Endodermal cell (in vitro differentiated cells): Measurements from ENCODE around the gene FAM219B. TPM values are rescaled to one million over a fixed set of nuclear protein-coding genes. Genes with fewer than 3 reads are reported as not detected.

Experiments used
- DNase-seq: peaks from one replicate; pipeline ENCODE4 v3.0.0-alpha.2; 2017
- H3K27ac ChIP-seq: 2 replicates; pipeline ENCODE4 v1.5.1; 2013; ENCODE audit warnings: mild to moderate bottlenecking, low read depth, low read length, moderate library complexity
- H3K27me3 ChIP-seq: 2 replicates; pipeline ENCODE4 v1.6.1; 2013; ENCODE audit warnings: mild to moderate bottlenecking, low read length, moderate library complexity; ENCODE audit not compliant: insufficient read depth, control insufficient read depth, poor library complexity, severe bottlenecking
- H3K36me3 ChIP-seq: 2 replicates; pipeline ENCODE4 v1.7.0; 2013; ENCODE audit warnings: mild to moderate bottlenecking, low read length, moderate library complexity; ENCODE audit not compliant: control insufficient read depth, insufficient read depth
- H3K4me1 ChIP-seq: one replicate; pipeline ENCODE4 v1.7.0; 2013; ENCODE audit warnings: low read length; ENCODE audit not compliant: control insufficient read depth, insufficient read depth
- H3K4me3 ChIP-seq: 2 replicates; pipeline ENCODE4 v1.5.1; 2013; ENCODE audit warnings: mild to moderate bottlenecking, low read length, moderate library complexity
- H3K9ac ChIP-seq: 2 replicates; pipeline ENCODE4 v1.6.1; 2013; ENCODE audit warnings: mild to moderate bottlenecking, low read length, moderate library complexity; ENCODE audit not compliant: poor library complexity, severe bottlenecking; ENCODE audit errors: extremely low read depth
- H3K9me3 ChIP-seq: 2 replicates; pipeline ENCODE4 v1.6.1; 2013; ENCODE audit warnings: mild to moderate bottlenecking, low read length, moderate library complexity; ENCODE audit not compliant: control insufficient read depth
- H3K27ac Mint-ChIP-seq: 2 replicates; pipeline ENCODE4 v1.8.0; 2020; ENCODE audit warnings: mixed read lengths
- H3K27me3 Mint-ChIP-seq: 2 replicates; pipeline ENCODE4 v1.8.0; 2021; ENCODE audit warnings: mild to moderate bottlenecking, mixed read lengths; ENCODE audit not compliant: insufficient read depth
- H3K36me3 Mint-ChIP-seq: 2 replicates; pipeline ENCODE4 v1.8.0; 2020; ENCODE audit warnings: low read depth, mixed read lengths
- H3K4me1 Mint-ChIP-seq: 2 replicates; pipeline ENCODE4 v1.8.0; 2020; ENCODE audit warnings: mixed read lengths
- H3K4me3 Mint-ChIP-seq: 2 replicates; pipeline ENCODE4 v1.8.0; 2020; ENCODE audit warnings: mild to moderate bottlenecking, moderate library complexity, mixed read lengths
- H3K9me3 Mint-ChIP-seq: 2 replicates; pipeline ENCODE4 v1.8.0; 2020; ENCODE audit warnings: mild to moderate bottlenecking, mixed read lengths
- WGBS, 2 experiments: methylation state at CpG; one replicate each; pipeline versions ENCODE4 v1.1.5 to v1.1.7; 2013; ENCODE audit warnings: missing lambda C conversion rate in 2 of 2, mixed read lengths in 1 of 2; ENCODE audit not compliant: insufficient coverage in 1 of 2, insufficient read length in 1 of 2; 5-methylcytosine and 5-hydroxymethylcytosine counted together
- total RNA-seq, 2 donors: library from RNA; stranded (reverse); fragmentation: NEBNext Ultra II Directional in 1 of 2; extraction: Animal tissue kit (Norgen Biotek cat#: 25700) in 1 of 2; gene quantifications; 2 replicates in 1 of 2; 3 replicates in 1 of 2; pipeline ENCODE4 v1.2.1, GENCODE V29; 2021
- TF ChIP-seq, protein P1 (sequence below): fragments of 200-600 bp; sonication (generic); conservative IDR thresholded peaks from 2 replicates; pipeline ENCODE4 v1.5.0; 2021; ENCODE audit warnings: antibody characterized with exemption, mild to moderate bottlenecking

The FAM219B gene
- total RNA-seq, 2 donors from 2014 or later = 109 to 112 TPM

- H3K9me3 Mint-ChIP-seq = no peaks in the 10 kb centered on the region
- no peak overlapping the region for H3K4me3 Mint-ChIP-seq
- peaks cover 12% of the 10 kb centered on the region for H3K36me3 Mint-ChIP-seq
- Histone ChIP-seq H3K4me3 (no peak overlapping the region), H3K36me3 (peaks cover 17% of the 10 kb centered on the region), H3K27me3 (no peaks in the 10 kb centered on the region), H3K9ac (no peak overlapping the region), H3K9me3 (no peaks in the 10 kb centered on the region), H3K27ac (no peak overlapping the region), H3K4me1 (no peaks in the 10 kb centered on the region)
- TF ChIP-seq, protein P1, sequence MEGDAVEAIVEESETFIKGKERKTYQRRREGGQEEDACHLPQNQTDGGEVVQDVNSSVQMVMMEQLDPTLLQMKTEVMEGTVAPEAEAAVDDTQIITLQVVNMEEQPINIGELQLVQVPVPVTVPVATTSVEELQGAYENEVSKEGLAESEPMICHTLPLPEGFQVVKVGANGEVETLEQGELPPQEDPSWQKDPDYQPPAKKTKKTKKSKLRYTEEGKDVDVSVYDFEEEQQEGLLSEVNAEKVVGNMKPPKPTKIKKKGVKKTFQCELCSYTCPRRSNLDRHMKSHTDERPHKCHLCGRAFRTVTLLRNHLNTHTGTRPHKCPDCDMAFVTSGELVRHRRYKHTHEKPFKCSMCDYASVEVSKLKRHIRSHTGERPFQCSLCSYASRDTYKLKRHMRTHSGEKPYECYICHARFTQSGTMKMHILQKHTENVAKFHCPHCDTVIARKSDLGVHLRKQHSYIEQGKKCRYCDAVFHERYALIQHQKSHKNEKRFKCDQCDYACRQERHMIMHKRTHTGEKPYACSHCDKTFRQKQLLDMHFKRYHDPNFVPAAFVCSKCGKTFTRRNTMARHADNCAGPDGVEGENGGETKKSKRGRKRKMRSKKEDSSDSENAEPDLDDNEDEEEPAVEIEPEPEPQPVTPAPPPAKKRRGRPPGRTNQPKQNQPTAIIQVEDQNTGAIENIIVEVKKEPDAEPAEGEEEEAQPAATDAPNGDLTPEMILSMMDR = no peak
- no peaks in the 10 kb centered on the region for H3K4me1 Mint-ChIP-seq
- DNase-seq = no peak
- 88% methylated on average over 1 of the region's 1 CpG; no CpG with 5 or more reads in 1 of the 2 experiments for WGBS, 2 experiments
- no peaks in the 10 kb centered on the region for H3K27me3 Mint-ChIP-seq
- no peak overlapping the region for H3K27ac Mint-ChIP-seq
Observed at GRCh38 chr15:74856537-74856936, 50.1 kb downstream of the FAM219B start.

GRCh38 chr15:74855857-74856256, 50.8 kb downstream of the FAM219B start:
- H3K27ac Mint-ChIP-seq = peak overlapping the region; percentile 52
- H3K4me3 Mint-ChIP-seq = no peak overlapping the region
- TF ChIP-seq, protein P1 = no peak
- peaks cover 17% of the 10 kb centered on the region for H3K36me3 Mint-ChIP-seq
- DNase-seq = no peak
- no peaks in the 10 kb centered on the region for H3K4me1 Mint-ChIP-seq
- 90% methylated on average over 2 of the region's 2 CpGs; no CpG with 5 or more reads in 1 of the 2 experiments for WGBS, 2 experiments
- Histone ChIP-seq H3K4me1 (no peaks in the 10 kb centered on the region), H3K27ac (no peak overlapping the region), H3K36me3 (peaks cover 23% of the 10 kb centered on the region), H3K9ac (no peak overlapping the region), H3K9me3 (no peaks in the 10 kb centered on the region), H3K27me3 (no peaks in the 10 kb centered on the region), H3K4me3 (no peak overlapping the region)
- no peaks in the 10 kb centered on the region for H3K9me3 Mint-ChIP-seq
- no peaks in the 10 kb centered on the region for H3K27me3 Mint-ChIP-seq

DNA sequence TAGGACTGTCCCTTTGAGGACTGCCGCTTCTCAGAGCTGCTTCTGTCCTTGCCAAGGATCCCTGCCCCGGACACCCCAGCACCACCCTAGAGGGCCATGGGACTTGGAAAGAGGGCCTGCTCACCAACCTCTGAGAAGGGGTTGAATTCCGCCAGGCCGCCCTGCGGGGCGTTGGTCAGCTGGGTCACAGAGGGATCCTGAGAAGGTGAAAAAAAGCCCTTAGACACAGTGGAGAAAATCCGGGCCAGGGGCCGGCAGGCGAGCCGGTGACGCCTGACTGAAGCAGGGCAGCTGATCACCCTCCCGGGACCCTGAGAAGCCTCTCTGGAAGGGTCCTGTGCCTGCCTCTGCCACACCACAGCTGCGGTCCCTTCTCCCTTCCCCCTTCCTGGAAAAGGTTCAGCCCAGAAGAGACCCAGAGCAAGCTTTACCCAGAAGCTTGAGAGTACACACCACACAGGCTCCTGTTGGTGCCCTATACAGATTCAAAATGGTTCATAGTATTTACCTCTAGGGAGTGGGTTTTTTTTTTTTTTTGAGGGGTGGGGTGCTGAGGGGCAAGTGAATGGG, 52.1 kb downstream of the FAM219B start:
- no peaks in the 10 kb centered on the region for H3K4me1 ChIP-seq
- H3K27ac ChIP-seq = peak overlapping the region; percentile 17
- 92% methylated on average over 2 to 13 of the region's 13 CpGs for WGBS, 2 experiments
- Mint-ChIP-seq H3K9me3 (no peaks in the 10 kb centered on the region), H3K36me3 (peaks cover 21% of the 10 kb centered on the region), H3K27ac (no peak overlapping the region), H3K27me3 (no peaks in the 10 kb centered on the region), H3K4me1 (no peaks in the 10 kb centered on the region), H3K4me3 (no peak overlapping the region)
- no peak overlapping the region for H3K9ac ChIP-seq
- no peaks in the 10 kb centered on the region for H3K9me3 ChIP-seq
- TF ChIP-seq, protein P1 = no peak
- DNase-seq = no peak
- no peak overlapping the region for H3K4me3 ChIP-seq
- peaks cover 26% of the 10 kb centered on the region for H3K36me3 ChIP-seq
- H3K27me3 ChIP-seq = no peaks in the 10 kb centered on the region
